GM08714 (cell line): ENCODE measurements around the gene REXO1.

ENCODE experiments used
- H3K4me3 ChIP-seq: fragments of 200-500 bp; sonication (Bioruptor generic); 2 replicates; pipeline ENCODE4 v1.5.1; 2014; ENCODE audit warnings: mild to moderate bottlenecking, low read length, inconsistent platforms
- ZNF274 ChIP-seq: IDR thresholded peaks from 2 replicates; pipeline ENCODE4 v1.6.1; 2012; ENCODE audit warnings: mild to moderate bottlenecking, low read depth, low read length

REXO1 gene

DNA sequence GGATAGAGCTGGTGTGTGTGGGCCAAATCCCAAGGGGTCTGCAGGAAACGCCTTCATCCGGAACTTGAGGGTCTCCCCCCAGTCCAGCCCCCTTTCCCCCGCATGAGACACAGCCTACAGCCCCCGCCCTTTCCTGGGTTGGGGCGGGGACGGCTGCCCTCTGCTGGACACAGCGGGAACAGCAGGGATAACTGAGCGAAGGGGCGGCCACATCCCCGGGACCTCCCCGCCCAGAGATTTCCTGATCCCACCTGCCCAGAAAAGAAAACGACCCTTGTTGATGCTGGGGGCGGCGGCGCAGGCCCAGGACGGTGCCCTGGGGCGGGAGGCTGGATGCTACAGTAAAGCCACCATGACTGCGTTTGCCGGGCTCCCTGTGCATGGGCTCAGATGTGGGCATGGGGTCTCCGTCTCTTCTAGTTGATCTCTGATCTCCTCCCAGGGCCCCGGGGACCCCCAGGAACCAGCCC lies 80.8 kb downstream of the REXO1 start:
- no peak overlapping the region for H3K4me3 ChIP-seq
- TF ChIP-seq ZNF274 = no peak

- TF ChIP-seq ZNF274 = no peak
- H3K4me3 ChIP-seq = no peak overlapping the region
Measured at GRCh38 chr19:1766800-1767352, 81.4 kb downstream of the REXO1 start.

DNA sequence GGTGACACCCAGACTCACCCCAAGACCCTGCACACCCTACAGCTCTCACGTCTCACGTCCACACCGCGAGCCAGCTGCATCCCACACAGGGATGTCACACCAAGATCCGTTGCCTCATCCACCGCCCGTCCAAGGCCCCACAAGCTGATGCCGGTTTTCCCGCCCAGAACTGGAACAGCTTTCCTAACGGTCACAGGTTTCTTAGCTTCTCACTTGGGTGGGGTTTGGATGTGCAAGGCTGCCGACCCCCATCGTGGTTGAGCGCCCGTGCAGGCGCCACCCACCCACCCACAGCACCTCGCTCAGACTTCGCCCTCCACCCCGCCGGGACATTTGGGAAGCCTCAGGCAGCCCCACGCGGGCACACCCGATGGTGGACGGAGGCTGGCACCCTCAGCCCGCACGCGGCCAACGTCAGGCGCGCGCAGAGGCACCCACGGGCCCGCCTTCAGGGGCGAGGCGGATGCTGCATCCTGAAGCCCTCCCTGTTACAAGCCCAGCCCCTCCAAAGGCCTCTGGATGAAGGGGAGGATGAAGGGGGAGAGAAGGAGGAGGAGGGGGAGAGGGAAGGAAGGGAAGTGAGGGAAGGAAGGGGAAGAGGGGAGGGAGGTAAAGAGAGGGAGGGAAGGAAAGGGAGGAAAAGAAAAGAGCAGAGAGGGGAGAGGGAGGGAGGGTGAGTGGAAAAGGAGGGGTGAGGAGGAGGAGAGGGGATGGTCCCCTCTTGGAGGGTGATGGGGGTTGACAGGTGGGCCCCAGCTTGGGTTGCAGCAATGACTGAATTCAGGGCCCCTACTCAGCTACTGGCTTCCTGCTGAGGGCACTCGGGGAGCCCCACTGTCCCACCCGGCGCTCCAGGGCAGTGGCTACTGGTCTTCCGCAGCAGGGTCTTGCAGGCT lies 82.1 kb downstream of the REXO1 start:
- no peak overlapping the region for H3K4me3 ChIP-seq
- no peak for TF ChIP-seq ZNF274
